Loucy (cell line): Measurements from ENCODE around the gene GNS.

Experiments
- H2AFZ ChIP-seq: fragments of 200-600 bp; sonication (generic); 2 replicates; pipeline ENCODE4 v1.6.0; 2016; ENCODE audit warnings: antibody characterized with exemption, mild to moderate bottlenecking, low read length, moderate library complexity
- H3F3A ChIP-seq: fragments of 200-600 bp; 2 replicates; pipeline ENCODE4 v1.6.0; 2016; ENCODE audit warnings: antibody characterized with exemption, low read depth, mild to moderate bottlenecking
- H3K27me3 ChIP-seq: fragments of 200-600 bp; sonication (generic); 2 replicates; pipeline ENCODE4 v1.6.1; 2014; ENCODE audit warnings: low read length, mild to moderate bottlenecking; ENCODE audit not compliant: insufficient read depth, poor library complexity, severe bottlenecking
- H3K36me3 ChIP-seq: fragments of 200-600 bp; sonication (generic); 2 replicates; pipeline ENCODE4 v1.6.1; 2016; ENCODE audit warnings: low read length; ENCODE audit not compliant: insufficient read depth
- H3K4me1 ChIP-seq: fragments of 200-600 bp; sonication (generic); 2 replicates; pipeline ENCODE4 v1.5.1; 2014; ENCODE audit warnings: low read length, mild to moderate bottlenecking; ENCODE audit not compliant: insufficient read depth, poor library complexity, severe bottlenecking
- H3K4me2 ChIP-seq: fragments of 200-600 bp; sonication (generic); 2 replicates; pipeline ENCODE4 v1.6.0; 2014; ENCODE audit warnings: antibody characterized with exemption, low read length, low read depth, mild to moderate bottlenecking; ENCODE audit not compliant: poor library complexity, severe bottlenecking
- H3K4me3 ChIP-seq: fragments of 200-600 bp; sonication (generic); 2 replicates; pipeline ENCODE4 v1.5.1; 2014; ENCODE audit warnings: low read length, mild to moderate bottlenecking, mixed read lengths; ENCODE audit not compliant: poor library complexity, severe bottlenecking
- H3K79me2 ChIP-seq: fragments of 200-600 bp; sonication (generic); 2 replicates; pipeline ENCODE4 v1.6.1; 2014; ENCODE audit warnings: low read length; ENCODE audit not compliant: insufficient read depth
- H3K9ac ChIP-seq: fragments of 200-600 bp; sonication (generic); 2 replicates; pipeline ENCODE4 v1.6.0; 2014; ENCODE audit warnings: mild to moderate bottlenecking, low read depth, low read length, moderate library complexity; ENCODE audit not compliant: poor library complexity, severe bottlenecking
- H3K9me2 ChIP-seq: fragments of 200-600 bp; sonication (generic); replicated peaks from 2 replicates; pipeline ENCODE4 v1.6.1; 2016; ENCODE audit warnings: low read depth, low read length, mixed read lengths
- H3K9me3 ChIP-seq: fragments of 200-600 bp; sonication (generic); 2 replicates; pipeline ENCODE4 v1.6.1; 2014; ENCODE audit warnings: mild to moderate bottlenecking, antibody characterized with exemption, low read length, low read depth; ENCODE audit not compliant: insufficient read depth
- H4K20me1 ChIP-seq: fragments of 200-600 bp; sonication (generic); 2 replicates; pipeline ENCODE4 v1.6.0; 2014; ENCODE audit warnings: antibody characterized with exemption, low read length, mild to moderate bottlenecking; ENCODE audit not compliant: insufficient read depth, poor library complexity, severe bottlenecking
- CTCF ChIP-seq: fragments of 200-600 bp; sonication (generic); conservative IDR thresholded peaks from 2 replicates; pipeline ENCODE4 v1.5.1; 2014; ENCODE audit warnings: mild to moderate bottlenecking, antibody characterized with exemption, low read length
- EZH2phosphoT487 ChIP-seq: fragments of 200-600 bp; IDR thresholded peaks from 2 replicates; pipeline ENCODE4 v1.6.1; 2018; ENCODE audit warnings: antibody characterized with exemption, mild to moderate bottlenecking, moderate library complexity, borderline replicate concordance

The GNS gene

DNA sequence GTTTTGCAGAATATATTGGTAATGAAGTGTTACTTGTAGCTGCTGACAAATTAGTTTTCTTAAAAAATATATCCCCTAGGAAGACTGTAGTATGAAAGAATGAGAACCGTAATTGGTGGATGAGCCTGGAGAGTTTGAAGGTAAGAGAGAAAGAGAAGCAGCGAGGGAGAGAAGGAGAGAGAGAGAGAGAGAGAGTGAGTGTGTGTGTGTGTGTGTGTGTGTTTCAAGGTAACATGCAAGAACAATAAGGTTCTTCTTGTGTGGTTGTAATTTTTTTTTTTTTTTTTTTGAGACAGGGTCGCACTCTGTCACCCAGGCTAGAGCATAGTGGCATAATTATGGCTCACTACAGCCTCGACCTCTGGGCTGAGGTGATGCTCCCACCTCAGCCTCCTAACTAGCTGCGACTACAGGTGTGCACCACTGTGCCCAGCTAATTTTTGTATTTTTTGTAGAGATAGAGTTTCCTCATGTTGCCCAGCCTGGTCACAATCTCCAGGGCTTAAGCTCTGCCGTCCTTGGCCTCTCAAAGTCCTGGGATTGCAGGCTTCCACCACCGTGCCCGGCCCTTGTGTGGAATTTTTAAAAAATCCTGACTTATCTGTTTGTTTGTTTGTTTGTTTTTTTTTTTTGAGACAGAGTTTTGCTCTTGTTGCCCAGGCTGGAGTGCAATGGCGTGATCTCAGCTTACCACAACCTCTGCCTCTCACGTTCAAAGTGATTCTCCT lies 75.2 kb downstream of the GNS start:
- TF ChIP-seq EZH2phosphoT487 = no peak
- no peak for TF ChIP-seq CTCF
- Histone ChIP-seq H4K20me1 (no peaks in the 10 kb centered on the region), H2AFZ (no peak overlapping the region), H3K9me3 (no peaks in the 10 kb centered on the region), H3K4me3 (no peak overlapping the region), H3K9ac (no peak overlapping the region), H3K79me2 (peaks cover 43% of the 10 kb centered on the region), H3K4me2 (no peak overlapping the region), H3K36me3 (peaks cover 31% of the 10 kb centered on the region; the same call in 1 of the 2 replicates), H3F3A (no peaks in the 10 kb centered on the region), H3K4me1 (peaks cover 38% of the 10 kb centered on the region), H3K27me3 (no peaks in the 10 kb centered on the region), H3K9me2 (no peaks in the 10 kb centered on the region)

DNA sequence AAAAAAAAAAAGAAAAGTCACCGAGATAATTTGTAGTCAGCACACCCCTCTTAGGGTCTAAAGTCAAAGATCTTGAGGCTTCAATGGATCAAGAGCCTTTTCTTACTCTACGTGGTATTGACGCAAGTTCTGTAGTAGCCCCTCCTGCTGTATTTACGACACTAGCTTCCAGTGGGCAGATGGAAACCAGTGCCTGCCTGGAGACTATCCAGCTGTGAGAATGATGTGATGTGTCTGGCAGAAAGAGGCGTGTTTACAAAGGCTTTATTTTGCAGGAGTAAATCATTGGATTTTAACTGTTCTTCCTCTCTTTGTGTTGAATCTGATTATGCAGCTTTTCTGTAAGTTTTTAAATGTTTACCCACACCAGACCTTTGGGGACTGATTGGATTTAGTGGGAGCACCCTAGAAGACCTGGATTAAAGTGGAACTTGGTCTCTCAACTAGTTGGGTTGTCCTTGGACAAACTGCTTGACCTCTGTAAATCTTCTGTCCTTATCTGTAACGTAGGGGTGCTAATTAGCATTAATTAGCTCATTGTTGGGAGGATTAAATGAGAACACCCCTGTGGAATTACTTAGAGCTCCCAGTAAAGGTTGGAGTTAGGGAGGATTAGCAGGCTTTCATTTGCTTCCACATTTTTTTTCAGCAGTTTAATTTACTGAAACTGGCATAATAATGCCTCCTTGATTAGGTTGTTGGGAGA lies 76.5 kb downstream of the GNS start:
- Histone ChIP-seq H3K79me2 (peaks cover 55% of the 10 kb centered on the region), H3F3A (no peaks in the 10 kb centered on the region), H3K36me3 (peaks cover 18% of the 10 kb centered on the region; the same call in 1 of the 2 replicates), H3K9me2 (no peaks in the 10 kb centered on the region), H3K4me3 (no peak overlapping the region), H3K9me3 (no peaks in the 10 kb centered on the region), H3K27me3 (no peaks in the 10 kb centered on the region), H3K9ac (no peak overlapping the region), H3K4me1 (peaks cover 30% of the 10 kb centered on the region), H2AFZ (no peak overlapping the region), H3K4me2 (no peak overlapping the region), H4K20me1 (no peaks in the 10 kb centered on the region)
- TF ChIP-seq CTCF (no peak), EZH2phosphoT487 (no peak)

- no peaks in the 10 kb centered on the region for H3K27me3 ChIP-seq
- no peak for TF ChIP-seq EZH2phosphoT487
- TF ChIP-seq CTCF = no peak
- H3K36me3 ChIP-seq = peaks cover 9% of the 10 kb centered on the region; the same call in 1 of the 2 replicates
- H4K20me1 ChIP-seq = no peaks in the 10 kb centered on the region
- no peaks in the 10 kb centered on the region for H3F3A ChIP-seq
- H3K79me2 ChIP-seq = peaks cover 67% of the 10 kb centered on the region
- peaks cover 25% of the 10 kb centered on the region for H3K4me1 ChIP-seq
- no peak overlapping the region for H3K9ac ChIP-seq
- no peak overlapping the region for H2AFZ ChIP-seq
- H3K4me3 ChIP-seq = no peak overlapping the region
- H3K9me2 ChIP-seq = no peaks in the 10 kb centered on the region
- no peaks in the 10 kb centered on the region for H3K9me3 ChIP-seq
- H3K4me2 ChIP-seq = no peak overlapping the region
These were observed 77.8 kb downstream of the GNS start for GRCh38 chr12:64681200-64682052.
